Lung (tissue), 12 donors: ENCODE measurements around the gene TP73. TPM values are rescaled to one million over a fixed set of nuclear protein-coding genes. Genes with fewer than 3 reads are reported as not detected.

Experiments used
- ATAC-seq: fragments of 200-7000 bp; cut with Tn5 transposase; one replicate; pipeline ENCODE4 v1.9.1; 2020; ENCODE audit warnings: moderate number of reproducible peaks; ENCODE audit not compliant: insufficient read depth, low FRiP score
- DNase-seq, 3 donors: peaks; one replicate each; pipeline ENCODE4 v3.0.0-alpha.2; 2013 to 2017
- H3K27ac ChIP-seq, 2 donors: one replicate each; pipeline ENCODE4 v1.5.1; 2013; ENCODE audit warnings: mild to moderate bottlenecking in 2 of 2, moderate library complexity in 2 of 2, control low read depth in 1 of 2, inconsistent platforms in 1 of 2, low read depth in 1 of 2, low read length in 1 of 2
- H3K27me3 ChIP-seq, 3 donors: one replicate each; pipeline ENCODE4 v1.5.1; 2013; ENCODE audit warnings: low read length in 2 of 3; ENCODE audit not compliant: control insufficient read depth in 3 of 3, insufficient read depth in 3 of 3
- H3K36me3 ChIP-seq, 4 donors: one replicate each; pipeline ENCODE4 v1.5.1; 2013; ENCODE audit warnings: low read length in 4 of 4, mild to moderate bottlenecking in 1 of 4, moderate library complexity in 1 of 4; ENCODE audit not compliant: control insufficient read depth in 4 of 4, insufficient read depth in 4 of 4
- H3K4me1 ChIP-seq, 5 donors: one replicate each; pipeline ENCODE4 v1.5.1; 2013; ENCODE audit warnings: low read length in 5 of 5, mild to moderate bottlenecking in 2 of 5, moderate library complexity in 1 of 5; ENCODE audit not compliant: control insufficient read depth in 5 of 5, insufficient read depth in 5 of 5
- H3K4me3 ChIP-seq: one replicate; pipeline ENCODE4 v1.5.1; 2013; ENCODE audit warnings: mild to moderate bottlenecking, control low read depth, moderate library complexity
- H3K9ac ChIP-seq, 2 donors: one replicate each; pipeline ENCODE4 v1.5.1; 2013; ENCODE audit warnings: low read length in 2 of 2, control low read depth in 1 of 2; ENCODE audit not compliant: insufficient read depth in 1 of 2
- H3K9me3 ChIP-seq, 4 donors: one replicate each; pipeline ENCODE4 v1.5.1; 2013; ENCODE audit warnings: low read length in 3 of 4, mild to moderate bottlenecking in 1 of 4, moderate library complexity in 1 of 4; ENCODE audit not compliant: control insufficient read depth in 4 of 4, insufficient read depth in 3 of 4
- CTCF ChIP-seq: IDR thresholded peaks from 2 replicates; pipeline ENCODE4 v1.5.1; 2012; ENCODE audit warnings: mild to moderate bottlenecking; ENCODE audit errors: control extremely low read depth, extremely low read depth
- WGBS, 2 donors: extraction: QIAGEN DNeasy Blood & Tissue Kit; methylation state at CpG; one replicate each; pipeline ENCODE4 v1.1.7; 2013; 5-methylcytosine and 5-hydroxymethylcytosine counted together
- polyA plus RNA-seq, 2 donors: library from polyadenylated mRNA; stranded (reverse); fragments of 200-250 nt; gene quantifications; one replicate each; pipeline ENCODE4 v1.2.1, GENCODE V29; 2013
- total RNA-seq, 2 donors: library from RNA; depleted of rRNA in 1 of 2; stranded (reverse); fragments of >200 nt in 1 of 2; gene quantifications; one replicate each; pipeline ENCODE4 v1.2.1, GENCODE V29; 2014 to 2021
- donor health status: control.
- donor health status: control.
- donor health status: Bipolar disorder and iron deficiency.
- donor health status: healthy.
- donor health status: DM: yes; HTN: yes; CAD: no.

The TP73 gene
- total and polyA plus RNA-seq, 4 donors, result 1.7 to 12.3 (median 2.2) TPM

- no peak for TF ChIP-seq CTCF
- H3K27me3 ChIP-seq, result peaks cover 0 to 5% (median 0%) of the 10 kb centered on the region in 3 donors
- no peak overlapping the region for H3K27ac ChIP-seq
- no peak overlapping the region for H3K4me3 ChIP-seq
- DNase-seq, result no peak
- H3K4me1 ChIP-seq, result peaks cover 0 to 20% (median 10%) of the 10 kb centered on the region in 5 donors
- WGBS, 2 donors, result 87 to 90% methylated on average over 14 to 15 of the region's 15 CpGs
- no peaks in the 10 kb centered on the region for H3K9me3 ChIP-seq
- no peak for ATAC-seq
- H3K36me3 ChIP-seq, result no peaks in the 10 kb centered on the region
- no peak overlapping the region for H3K9ac ChIP-seq
These were observed 18.5 kb downstream of the TP73 start for GRCh38 chr1:3670823-3671265.

- no peaks in the 10 kb centered on the region for H3K36me3 ChIP-seq
- no peak for DNase-seq
- no peak overlapping the region for H3K4me3 ChIP-seq
- H3K27me3 ChIP-seq, result peaks cover 0 to 5% (median 0%) of the 10 kb centered on the region in 3 donors
- no peak overlapping the region for H3K27ac ChIP-seq
- H3K9me3 ChIP-seq, result no peaks in the 10 kb centered on the region
- 61 to 74% methylated on average over 29 of the region's 29 CpGs for WGBS, 2 donors
- TF ChIP-seq CTCF, result no peak
- ATAC-seq, result no peak
- no peak overlapping the region for H3K9ac ChIP-seq
- H3K4me1 ChIP-seq, result peaks cover 0 to 20% (median 10%) of the 10 kb centered on the region in 5 donors
These were observed 19.3 kb downstream of the TP73 start for GRCh38 chr1:3671371-3672180.

GRCh38 chr1:3672231-3672970 is 20.1 kb downstream of the TP73 start:
- no peak overlapping the region for H3K9ac ChIP-seq
- H3K36me3 ChIP-seq, result no peaks in the 10 kb centered on the region
- H3K4me3 ChIP-seq, result no peak overlapping the region
- TF ChIP-seq CTCF, result no peak
- no peak for DNase-seq
- no peak for ATAC-seq
- 69 to 78% methylated on average over 20 to 21 of the region's 21 CpGs for WGBS, 2 donors
- H3K27me3 ChIP-seq, result peaks cover 0 to 5% (median 0%) of the 10 kb centered on the region in 3 donors
- peaks cover 0 to 20% (median 10%) of the 10 kb centered on the region in 5 donors for H3K4me1 ChIP-seq
- H3K27ac ChIP-seq, result no peak overlapping the region
- H3K9me3 ChIP-seq, result no peaks in the 10 kb centered on the region
